ENCODE data around the gene C13orf46.

Gene C13orf46

DNA sequence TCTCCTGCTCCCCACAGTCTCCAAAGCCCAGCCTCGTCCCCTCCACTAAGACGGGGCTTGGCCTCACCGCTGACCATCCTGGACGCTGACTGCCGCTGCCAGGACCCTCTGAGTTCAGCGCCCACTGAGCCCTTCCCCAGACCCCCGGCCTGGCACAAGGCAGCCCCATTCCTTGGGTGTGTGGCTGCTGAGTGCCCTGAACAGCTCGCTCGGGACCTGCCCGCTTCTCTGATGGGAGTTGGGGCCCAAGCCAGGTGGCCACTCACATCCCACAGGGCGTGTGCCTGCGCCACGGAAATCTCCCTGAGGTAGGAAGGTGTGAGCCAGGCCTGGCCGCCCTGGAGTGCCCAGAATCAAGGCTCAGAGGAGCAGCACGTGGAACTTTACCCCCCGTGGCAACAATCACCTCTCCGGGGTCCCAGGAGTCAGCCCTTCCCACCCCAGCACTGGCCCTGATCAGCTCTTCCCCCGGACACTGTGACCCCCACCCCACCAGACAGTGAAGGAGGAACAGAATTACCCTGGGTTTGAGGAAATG lies 20.8 kb downstream of the C13orf46 start:
- DNase-seq: no peak

- DNase-seq: no peak
These were observed 21.5 kb downstream of the C13orf46 start for GRCh38 chr13:113952151-113952982.

GRCh38 chr13:113951246-113951999 lies 22.5 kb downstream of the C13orf46 start:
- DNase-seq: peak; percentile 3

DNA sequence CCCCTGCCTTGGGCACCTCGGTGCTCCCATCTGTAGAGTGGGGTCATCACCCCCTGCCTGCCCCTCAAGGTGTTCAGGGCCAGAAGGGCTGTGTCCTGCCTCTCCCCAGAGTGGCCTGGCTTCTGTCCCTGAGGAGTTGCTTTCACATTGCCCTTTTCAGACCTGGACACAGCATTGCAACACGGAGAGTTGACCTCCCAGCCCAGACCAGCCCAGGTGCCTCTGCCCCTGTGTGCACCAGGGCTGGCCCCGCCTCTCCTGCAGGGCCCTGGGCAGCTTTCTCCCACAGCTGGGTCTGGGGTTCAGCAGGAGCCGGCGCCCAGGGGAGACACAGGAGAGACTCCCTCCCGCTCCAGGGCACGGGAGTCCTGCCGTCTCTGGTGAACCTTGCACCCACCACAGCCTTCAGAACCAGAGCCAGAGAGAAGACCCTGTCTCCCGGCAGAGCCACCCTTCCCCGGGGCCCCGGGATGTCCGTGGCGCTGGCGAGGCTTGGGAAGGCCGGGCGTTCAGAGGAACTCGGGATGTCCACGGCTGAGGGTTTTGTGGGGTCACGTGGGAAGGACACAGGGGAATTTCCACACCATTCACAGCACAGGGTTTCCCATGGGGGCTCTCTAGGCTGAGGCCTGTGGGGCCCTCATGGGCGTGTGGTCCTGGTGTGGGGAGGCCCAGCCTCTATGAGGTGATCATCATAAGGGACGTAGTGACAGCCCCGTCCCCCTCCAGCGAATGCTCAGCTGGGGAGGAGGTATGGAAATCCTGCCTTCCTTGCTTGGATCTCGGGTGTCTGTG lies 23.2 kb downstream of the C13orf46 start:
- DNase-seq: no peak

GRCh38 chr13:113949546-113949945 lies 24.3 kb downstream of the C13orf46 start:
- DNase-seq: no peak

DNA sequence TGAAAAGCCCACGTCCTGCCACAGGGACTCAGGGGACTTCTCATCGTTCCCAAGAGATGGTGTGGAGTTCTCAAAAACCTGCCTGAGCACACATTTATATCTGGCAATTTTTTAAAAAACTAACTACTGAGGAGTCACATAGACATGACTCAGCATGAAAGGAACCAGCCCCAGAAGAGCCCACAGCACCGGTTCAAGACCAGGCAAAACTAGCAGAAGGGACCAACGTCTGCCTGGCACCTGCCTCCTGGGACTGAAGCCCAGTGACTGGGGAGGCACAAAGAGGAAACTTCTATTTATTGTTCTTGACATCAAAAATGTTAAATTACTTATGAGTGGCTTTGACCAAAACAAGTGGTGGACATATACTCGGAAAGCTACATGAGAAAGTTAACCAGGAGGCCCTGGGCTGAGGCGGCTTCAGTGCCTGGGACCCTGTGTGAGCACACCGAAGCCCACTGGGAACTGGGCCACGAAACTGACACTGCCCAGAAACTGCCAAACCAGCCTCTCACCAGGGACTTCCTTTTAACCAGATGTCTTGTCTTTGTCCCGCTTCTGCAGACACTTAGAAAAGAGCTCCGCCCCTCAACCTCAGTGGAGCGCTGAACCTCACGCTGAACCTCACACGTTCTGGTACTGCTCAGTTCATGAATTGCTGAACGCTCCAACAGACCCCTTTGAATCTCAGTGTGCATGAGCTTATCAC lies 25.7 kb downstream of the C13orf46 start:
- no peak for DNase-seq

GRCh38 chr13:113947311-113948033 lies 26.4 kb downstream of the C13orf46 start:
- no peak for DNase-seq

DNA sequence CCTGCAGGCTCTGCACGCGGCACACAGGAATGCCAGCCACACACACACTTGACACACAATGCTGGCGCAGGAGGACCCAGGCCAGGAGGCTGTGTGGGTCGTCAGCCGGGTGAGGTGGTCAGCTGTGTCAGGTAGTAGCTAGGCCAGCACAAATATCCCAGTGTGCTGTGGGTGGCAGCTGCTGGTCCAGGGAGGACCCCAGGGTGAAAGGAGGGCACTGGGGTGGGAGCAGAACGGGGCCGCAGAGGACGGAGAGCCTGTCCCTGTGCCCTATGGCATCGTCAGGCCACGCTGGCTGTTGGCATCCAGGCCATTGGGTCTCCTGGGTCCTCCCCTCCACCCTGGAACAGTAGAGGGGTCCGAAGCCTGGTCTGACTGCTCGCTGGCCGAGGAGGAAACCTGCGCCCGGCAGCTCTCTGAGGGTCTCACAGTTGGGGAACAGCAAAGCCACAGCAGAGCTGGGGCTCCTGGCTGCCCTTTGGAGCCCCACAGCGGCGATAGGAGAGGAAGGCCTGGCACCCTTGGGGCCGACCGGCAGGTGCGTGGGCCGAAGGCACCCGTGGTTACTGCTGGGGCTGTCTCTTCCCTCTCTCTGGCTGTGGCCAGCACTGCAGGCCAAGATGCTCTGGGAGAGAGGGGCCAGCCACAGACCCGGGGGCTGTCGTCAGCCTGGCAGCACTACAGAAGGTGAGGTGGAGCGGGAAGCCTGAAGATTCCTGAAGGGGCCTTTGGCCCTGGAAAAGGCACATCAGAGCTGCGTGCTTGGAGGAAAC lies 27.3 kb downstream of the C13orf46 start:
- no peak for DNase-seq

- no peak for DNase-seq
These were observed 27.9 kb downstream of the C13orf46 start for GRCh38 chr13:113945857-113946408.

- no peak for DNase-seq
These were observed 29.9 kb downstream of the C13orf46 start for GRCh38 chr13:113943821-113944565.

GRCh38 chr13:113942591-113943103 lies 31.2 kb downstream of the C13orf46 start:
- DNase-seq: no peak

- no peak for DNase-seq
These were observed 32.2 kb downstream of the C13orf46 start for GRCh38 chr13:113941571-113942191.

GRCh38 chr13:113939944-113940297 lies 34.0 kb downstream of the C13orf46 start:
- no peak for DNase-seq

DNA sequence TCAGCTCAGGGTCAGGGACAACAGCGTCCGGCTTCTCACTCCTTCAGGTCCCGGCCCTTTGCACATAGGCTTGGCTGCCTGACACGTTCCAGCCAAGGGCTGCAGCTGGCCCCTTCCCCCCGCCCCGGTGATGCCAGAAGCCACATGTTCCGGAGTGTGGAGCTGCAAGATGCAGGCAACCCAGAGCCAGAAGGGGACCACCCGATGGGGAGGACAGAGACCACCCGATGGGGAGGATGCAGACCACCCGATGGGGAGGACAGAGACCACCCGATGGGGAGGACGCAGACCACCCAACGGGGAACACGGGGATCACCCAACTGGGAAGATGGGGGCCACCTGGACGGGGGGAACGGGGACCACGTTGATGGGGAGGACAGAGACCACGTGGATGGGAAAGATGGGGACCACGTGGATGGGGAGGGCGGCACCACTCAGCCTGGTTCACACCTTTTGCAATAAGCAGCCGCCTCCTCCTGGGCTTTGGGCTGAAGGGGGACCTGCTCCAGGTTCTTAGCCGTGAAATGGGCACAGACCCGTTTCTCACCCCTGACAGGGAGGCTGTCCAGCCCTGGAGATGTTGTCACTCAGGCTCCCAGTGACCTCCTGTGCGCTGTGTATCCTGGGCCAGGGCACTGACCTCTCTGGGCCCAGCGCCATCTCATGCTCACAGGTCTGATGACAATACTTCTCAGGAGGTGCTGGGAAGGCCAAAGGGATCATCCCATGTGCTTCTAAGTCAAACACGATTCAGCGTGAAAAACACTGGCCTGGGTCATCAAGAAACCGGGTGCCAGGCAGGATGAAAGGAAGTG lies 34.5 kb downstream of the C13orf46 start:
- DNase-seq: no peak

GRCh38 chr13:113938716-113939115 lies 35.2 kb downstream of the C13orf46 start:
- DNase-seq: no peak

DNA sequence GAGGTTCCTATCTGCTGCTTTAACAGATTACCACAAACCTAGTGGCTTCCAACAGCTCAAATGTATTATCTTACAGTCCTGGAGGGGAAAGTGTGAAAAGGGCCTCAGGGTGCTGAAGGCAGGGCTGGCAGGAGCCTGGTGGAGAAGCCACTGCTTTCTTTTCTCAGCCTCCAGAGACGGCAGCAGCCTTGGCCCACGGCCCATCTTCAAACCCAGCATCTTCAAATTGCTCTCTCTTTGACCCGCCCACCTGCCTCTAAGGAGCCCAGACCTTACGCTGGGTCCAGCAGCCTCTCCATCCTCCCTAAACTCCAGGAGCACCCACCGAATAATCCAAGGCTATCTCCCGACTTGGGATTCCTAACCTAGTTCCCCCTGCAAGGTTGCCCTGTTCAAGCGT lies 35.6 kb downstream of the C13orf46 start:
- no peak for DNase-seq

- no peak for DNase-seq
These were observed 36.2 kb downstream of the C13orf46 start for GRCh38 chr13:113937527-113938180.

GRCh38 chr13:113937073-113937472 lies 36.8 kb downstream of the C13orf46 start:
- DNase-seq: no peak
